Panc1 (cell line): ENCODE results near the gene KMT2C.

ENCODE experiments used
- POLR2AphosphoS5 ChIP-seq: IDR thresholded peaks from 2 replicates; pipeline ENCODE4 v1.6.1; 2012; ENCODE audit warnings: mild to moderate bottlenecking, low read depth, low read length, moderate library complexity
- TF ChIP-seq, protein P1 (sequence below): fragments of 450-650 bp; IDR thresholded peaks from 2 replicates; pipeline ENCODE4 v1.5.1; 2017; ENCODE audit warnings: mild to moderate bottlenecking

DNA sequence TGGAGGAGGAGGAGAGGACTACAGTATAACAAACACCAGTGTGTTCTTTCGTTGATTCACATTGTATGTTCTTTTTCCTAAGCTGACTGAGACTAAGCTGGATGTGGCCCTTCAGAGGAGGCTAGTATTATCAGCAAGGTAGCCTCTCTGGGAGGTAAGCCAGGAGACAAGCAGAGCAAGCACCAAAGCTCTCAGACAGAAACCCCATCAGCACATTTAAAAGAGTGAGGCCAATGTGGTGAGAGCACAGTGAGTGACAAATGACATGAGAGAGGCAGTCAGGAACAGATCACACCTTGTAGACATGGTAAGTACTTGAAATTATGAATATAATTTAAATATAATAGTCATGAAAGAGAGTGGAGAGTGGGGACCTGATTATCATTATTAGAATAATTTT is 107.6 kb downstream of the KMT2C start:
- TF ChIP-seq, protein P1, sequence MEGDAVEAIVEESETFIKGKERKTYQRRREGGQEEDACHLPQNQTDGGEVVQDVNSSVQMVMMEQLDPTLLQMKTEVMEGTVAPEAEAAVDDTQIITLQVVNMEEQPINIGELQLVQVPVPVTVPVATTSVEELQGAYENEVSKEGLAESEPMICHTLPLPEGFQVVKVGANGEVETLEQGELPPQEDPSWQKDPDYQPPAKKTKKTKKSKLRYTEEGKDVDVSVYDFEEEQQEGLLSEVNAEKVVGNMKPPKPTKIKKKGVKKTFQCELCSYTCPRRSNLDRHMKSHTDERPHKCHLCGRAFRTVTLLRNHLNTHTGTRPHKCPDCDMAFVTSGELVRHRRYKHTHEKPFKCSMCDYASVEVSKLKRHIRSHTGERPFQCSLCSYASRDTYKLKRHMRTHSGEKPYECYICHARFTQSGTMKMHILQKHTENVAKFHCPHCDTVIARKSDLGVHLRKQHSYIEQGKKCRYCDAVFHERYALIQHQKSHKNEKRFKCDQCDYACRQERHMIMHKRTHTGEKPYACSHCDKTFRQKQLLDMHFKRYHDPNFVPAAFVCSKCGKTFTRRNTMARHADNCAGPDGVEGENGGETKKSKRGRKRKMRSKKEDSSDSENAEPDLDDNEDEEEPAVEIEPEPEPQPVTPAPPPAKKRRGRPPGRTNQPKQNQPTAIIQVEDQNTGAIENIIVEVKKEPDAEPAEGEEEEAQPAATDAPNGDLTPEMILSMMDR = no peak
- TF ChIP-seq POLR2AphosphoS5 = no peak
